Measurements from ENCODE around the gene PHLDB1. TPM values are rescaled to one million over a fixed set of nuclear protein-coding genes. Genes with fewer than 3 reads are reported as not detected.
"Not testable (repeated sequence)": the region's sequence is repeated elsewhere in the genome, so short reads cannot be mapped to it uniquely, and the experiment has no call there.

Gene PHLDB1
- total RNA-seq = 4.0 TPM
- polyA plus RNA-seq = 14.0 TPM
- long read RNA-seq, donor 1 = 0 reads
- long read RNA-seq, donor 2 = 0 reads
- long read RNA-seq, donor 3, partial matches to known transcripts = 0 of 1 reads
- long read RNA-seq, donor 3, other reads (novel, unspliced or antisense) = 0 of 1 reads
- long read RNA-seq, donor 4, partial matches to known transcripts = 0 of 1 reads
- long read RNA-seq, donor 4, other reads (novel, unspliced or antisense) = 0 of 1 reads
- long read RNA-seq, donor 5, partial matches to known transcripts = 0 of 1 reads
- long read RNA-seq, donor 5, other reads (novel, unspliced or antisense) = 0 of 1 reads
- long read RNA-seq, donor 6, full-length matches to known transcripts = 1 of 1 reads
- long read RNA-seq, donor 6, partial matches to known transcripts = 0 of 1 reads
- long read RNA-seq, donor 6, other reads (novel, unspliced or antisense) = 0 of 1 reads
- long read RNA-seq, donor 7 = 0 reads
- long read RNA-seq, donor 8, partial matches to known transcripts = 0 of 2 reads
- long read RNA-seq, donor 8, other reads (novel, unspliced or antisense) = 0 of 2 reads
- long read RNA-seq, donor 9 = 0 reads
- long read RNA-seq, donor 10 = 0 reads

- peak in 1 of 9 donors; percentile 37 for DNase-seq (ENCODE audit: low read depth in 6 of 9, low spot score in 9 of 9)
- peaks cover 0 to 4% of the 10 kb centered on the region in 2 donors for H3K9me3 ChIP-seq (ENCODE audit: control insufficient read depth in 2 of 2, insufficient read depth in 1 of 2, low read length in 1 of 2)
- peaks cover 6% of the 10 kb centered on the region in 2 donors for H3K36me3 ChIP-seq (ENCODE audit: control insufficient read depth in 2 of 2, insufficient read depth in 2 of 2, low read length in 1 of 2)
- 2% methylated on average over 72 of the region's 72 CpGs for WGBS
- H3K4me3 ChIP-seq (ENCODE audit: low read length in 2 of 2) = peak within 1 kb of the TSS; percentile 30 to 46
- H3K27ac ChIP-seq (ENCODE audit: low read depth in 1 of 2, low read length in 1 of 2) = peak within 1 kb of the TSS in 1 of 2 donors; percentile 33
- peaks cover 26 to 40% of the 10 kb centered on the region in 2 donors for H3K4me1 ChIP-seq (ENCODE audit: control insufficient read depth in 2 of 2, insufficient read depth in 2 of 2, low read length in 2 of 2)
- H3K27me3 ChIP-seq (ENCODE audit: control insufficient read depth in 2 of 2, insufficient read depth in 1 of 2, low read length in 1 of 2) = peaks cover 39 to 73% of the 10 kb centered on the region in 2 donors
These were observed at the start of gene PHLDB1 for GRCh38 chr11:118607401-118608359. Gene PHLDB1 (plus strand): TSS chr11:118607615. CDS start chr11:118613837, 6,222 bp downstream.

DNA sequence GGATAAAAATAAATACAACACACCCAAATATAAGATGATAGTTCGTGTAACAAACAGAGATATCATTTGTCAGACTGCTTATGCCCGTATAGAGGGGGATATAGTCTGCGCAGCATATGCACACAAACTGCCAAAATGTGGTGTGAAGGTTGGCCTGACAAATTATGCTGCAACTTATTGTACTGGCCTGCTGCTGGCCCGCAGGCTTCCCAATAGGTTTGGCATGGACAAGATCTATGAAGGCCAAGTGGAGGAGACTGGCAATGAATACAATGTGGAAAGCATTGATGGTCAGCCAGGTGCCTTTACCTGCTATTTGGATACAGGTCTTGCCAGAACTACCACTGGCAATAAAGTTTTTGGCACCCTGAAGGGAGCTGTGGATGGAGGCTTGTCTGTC, 46.6 kb upstream of the PHLDB1 start:
- Histone ChIP-seq H3K4me3 (ENCODE audit: low read length in 2 of 2) (no peak overlapping the region), H3K27me3 (ENCODE audit: control insufficient read depth in 2 of 2, insufficient read depth in 1 of 2, low read length in 1 of 2) (no peaks in the 10 kb centered on the region), H3K36me3 (ENCODE audit: control insufficient read depth in 2 of 2, insufficient read depth in 2 of 2, low read length in 1 of 2) (peaks cover 9 to 10% of the 10 kb centered on the region in 2 donors), H3K9me3 (ENCODE audit: control insufficient read depth in 2 of 2, insufficient read depth in 1 of 2, low read length in 1 of 2) (no peaks in the 10 kb centered on the region), H3K4me1 (ENCODE audit: control insufficient read depth in 2 of 2, insufficient read depth in 2 of 2, low read length in 2 of 2) (peaks cover 0 to 7% of the 10 kb centered on the region in 2 donors), H3K27ac (ENCODE audit: low read depth in 1 of 2, low read length in 1 of 2) (no peak overlapping the region)
- no peak for DNase-seq (ENCODE audit: low read depth in 6 of 9, low spot score in 9 of 9)
- 97% methylated on average over 4 of the region's 4 CpGs for WGBS

GRCh38 chr11:118565051-118565450, 42.4 kb upstream of the PHLDB1 start:
- H3K27ac ChIP-seq (ENCODE audit: low read depth in 1 of 2, low read length in 1 of 2) = no peak overlapping the region
- DNase-seq (ENCODE audit: low read depth in 6 of 9, low spot score in 9 of 9) = no peak
- H3K27me3 ChIP-seq (ENCODE audit: control insufficient read depth in 2 of 2, insufficient read depth in 1 of 2, low read length in 1 of 2) = no peaks in the 10 kb centered on the region
- peak overlapping the region; percentile 66 to 79 for H3K4me3 ChIP-seq (ENCODE audit: low read length in 2 of 2)
- H3K9me3 ChIP-seq (ENCODE audit: control insufficient read depth in 2 of 2, insufficient read depth in 1 of 2, low read length in 1 of 2) = no peaks in the 10 kb centered on the region
- H3K36me3 ChIP-seq (ENCODE audit: control insufficient read depth in 2 of 2, insufficient read depth in 2 of 2, low read length in 1 of 2) = peaks cover 0 to 2% of the 10 kb centered on the region in 2 donors
- 70% methylated on average over 5 of the region's 5 CpGs for WGBS
- peaks cover 0 to 7% of the 10 kb centered on the region in 2 donors for H3K4me1 ChIP-seq (ENCODE audit: control insufficient read depth in 2 of 2, insufficient read depth in 2 of 2, low read length in 2 of 2)

DNA sequence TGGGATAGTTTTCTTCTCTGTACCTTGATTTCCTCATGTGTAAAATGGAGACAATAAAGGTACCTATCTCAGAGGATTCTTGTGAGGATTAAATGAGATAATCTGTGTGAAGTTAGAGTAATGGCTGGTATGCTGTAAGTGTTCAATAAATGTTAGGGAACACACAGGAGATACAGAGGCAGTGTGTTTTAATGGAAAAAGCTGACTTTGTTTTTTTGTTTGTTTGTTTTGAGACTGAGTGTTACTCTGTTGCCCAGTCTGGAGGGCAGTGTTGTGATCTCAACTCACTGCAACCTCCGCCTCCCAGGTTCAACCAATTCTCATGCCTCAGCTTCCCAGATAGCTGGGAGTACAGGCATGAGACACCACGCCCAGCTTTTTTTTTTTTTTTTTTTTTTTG, 37.7 kb upstream of the PHLDB1 start:
- WGBS = 96% methylated on average over 2 of the region's 2 CpGs
- no peak for DNase-seq (ENCODE audit: low read depth in 6 of 9, low spot score in 9 of 9)
- H3K9me3 ChIP-seq (ENCODE audit: control insufficient read depth in 2 of 2, insufficient read depth in 1 of 2, low read length in 1 of 2) = no peaks in the 10 kb centered on the region
- H3K4me1 ChIP-seq (ENCODE audit: control insufficient read depth in 2 of 2, insufficient read depth in 2 of 2, low read length in 2 of 2) = peaks cover 2 to 17% of the 10 kb centered on the region in 2 donors
- H3K27ac ChIP-seq (ENCODE audit: low read depth in 1 of 2, low read length in 1 of 2) = no peak overlapping the region
- no peaks in the 10 kb centered on the region for H3K27me3 ChIP-seq (ENCODE audit: control insufficient read depth in 2 of 2, insufficient read depth in 1 of 2, low read length in 1 of 2)
- no peaks in the 10 kb centered on the region for H3K36me3 ChIP-seq (ENCODE audit: control insufficient read depth in 2 of 2, insufficient read depth in 2 of 2, low read length in 1 of 2)
- no peak overlapping the region for H3K4me3 ChIP-seq (ENCODE audit: low read length in 2 of 2)

DNA sequence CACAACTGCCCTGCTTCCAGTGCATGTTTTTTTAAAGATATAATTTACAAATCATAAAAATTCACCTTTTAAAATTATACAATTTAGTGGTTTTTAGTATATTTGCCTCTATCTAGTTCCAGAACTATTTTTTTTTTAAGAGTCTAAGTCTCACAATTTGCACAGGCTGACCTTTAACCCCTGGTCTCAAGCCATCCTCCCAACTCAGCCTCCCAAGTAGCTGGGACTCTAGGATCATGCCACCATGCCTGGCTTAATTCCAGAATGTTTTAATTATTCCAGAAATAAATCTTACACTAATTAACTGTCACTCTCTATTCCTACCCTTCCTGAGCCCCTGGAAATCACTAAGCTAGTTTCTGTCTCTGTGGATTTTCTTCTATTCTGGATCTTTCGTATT, 36.6 kb upstream of the PHLDB1 start:
- Histone ChIP-seq H3K27me3 (ENCODE audit: control insufficient read depth in 2 of 2, insufficient read depth in 1 of 2, low read length in 1 of 2) (no peaks in the 10 kb centered on the region), H3K4me1 (ENCODE audit: control insufficient read depth in 2 of 2, insufficient read depth in 2 of 2, low read length in 2 of 2) (peaks cover 2 to 11% of the 10 kb centered on the region in 2 donors), H3K27ac (ENCODE audit: low read depth in 1 of 2, low read length in 1 of 2) (no peak overlapping the region), H3K4me3 (ENCODE audit: low read length in 2 of 2) (no peak overlapping the region), H3K36me3 (ENCODE audit: control insufficient read depth in 2 of 2, insufficient read depth in 2 of 2, low read length in 1 of 2) (peaks cover 0 to 3% of the 10 kb centered on the region in 2 donors), H3K9me3 (ENCODE audit: control insufficient read depth in 2 of 2, insufficient read depth in 1 of 2, low read length in 1 of 2) (no peaks in the 10 kb centered on the region)
- no peak for DNase-seq (ENCODE audit: low read depth in 6 of 9, low spot score in 9 of 9)
- WGBS = 99% methylated on average over 1 of the region's 1 CpG

DNA sequence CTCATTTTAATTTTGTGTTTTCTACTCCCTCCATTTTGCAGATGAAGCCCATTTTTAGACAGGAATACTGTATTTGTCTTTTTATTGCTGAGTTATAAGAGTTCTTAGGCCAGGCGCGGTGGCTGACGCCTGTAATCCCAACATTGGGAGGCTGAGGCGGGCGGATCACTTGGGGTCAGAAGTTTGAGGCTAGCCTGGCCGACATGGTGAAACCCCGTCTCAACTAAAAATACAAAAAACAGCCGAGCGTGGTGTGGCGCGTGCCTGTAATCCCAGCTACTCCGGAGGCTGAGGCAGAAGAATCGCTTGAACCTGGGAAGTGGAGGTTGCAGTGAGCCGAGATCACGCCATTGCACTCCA, 35.7 kb upstream of the PHLDB1 start:
- peak overlapping the region; percentile 83 to 100 for H3K4me3 ChIP-seq (ENCODE audit: low read length in 2 of 2)
- peak overlapping the region; percentile 53 to 92 for H3K27ac ChIP-seq (ENCODE audit: low read depth in 1 of 2, low read length in 1 of 2)
- not testable (repeated sequence) for H3K36me3 ChIP-seq (ENCODE audit: control insufficient read depth in 2 of 2, insufficient read depth in 2 of 2, low read length in 1 of 2); DNase-seq (ENCODE audit: low read depth in 6 of 9, low spot score in 9 of 9); H3K27me3 ChIP-seq (ENCODE audit: control insufficient read depth in 2 of 2, insufficient read depth in 1 of 2, low read length in 1 of 2); H3K9me3 ChIP-seq (ENCODE audit: control insufficient read depth in 2 of 2, insufficient read depth in 1 of 2, low read length in 1 of 2)
- WGBS = 8% methylated on average over 15 of the region's 15 CpGs
- peaks cover 2 to 11% of the 10 kb centered on the region in 2 donors for H3K4me1 ChIP-seq (ENCODE audit: control insufficient read depth in 2 of 2, insufficient read depth in 2 of 2, low read length in 2 of 2)

GRCh38 chr11:118572061-118572980, 35.1 kb upstream of the PHLDB1 start, which contains the start of gene ARCN1:
Gene ARCN1 (plus strand): TSS chr11:118572409. CDS start chr11:118572548, 139 bp downstream.
- peak within 1 kb of the TSS; percentile 83 to 100 for H3K4me3 ChIP-seq (ENCODE audit: low read length in 2 of 2)
- under 1% methylated on average over 55 of the region's 55 CpGs for WGBS
- H3K36me3 ChIP-seq (ENCODE audit: control insufficient read depth in 2 of 2, insufficient read depth in 2 of 2, low read length in 1 of 2) = peaks cover 2 to 7% of the 10 kb centered on the region in 2 donors
- DNase-seq (ENCODE audit: low read depth in 6 of 9, low spot score in 9 of 9) = peak; percentile 55 to 91 (median 79)
- peaks cover 2 to 11% of the 10 kb centered on the region in 2 donors for H3K4me1 ChIP-seq (ENCODE audit: control insufficient read depth in 2 of 2, insufficient read depth in 2 of 2, low read length in 2 of 2)
- no peaks in the 10 kb centered on the region for H3K27me3 ChIP-seq (ENCODE audit: control insufficient read depth in 2 of 2, insufficient read depth in 1 of 2, low read length in 1 of 2)
- no peaks in the 10 kb centered on the region for H3K9me3 ChIP-seq (ENCODE audit: control insufficient read depth in 2 of 2, insufficient read depth in 1 of 2, low read length in 1 of 2)
- peak within 1 kb of the TSS; percentile 92 to 98 for H3K27ac ChIP-seq (ENCODE audit: low read depth in 1 of 2, low read length in 1 of 2)

DNA sequence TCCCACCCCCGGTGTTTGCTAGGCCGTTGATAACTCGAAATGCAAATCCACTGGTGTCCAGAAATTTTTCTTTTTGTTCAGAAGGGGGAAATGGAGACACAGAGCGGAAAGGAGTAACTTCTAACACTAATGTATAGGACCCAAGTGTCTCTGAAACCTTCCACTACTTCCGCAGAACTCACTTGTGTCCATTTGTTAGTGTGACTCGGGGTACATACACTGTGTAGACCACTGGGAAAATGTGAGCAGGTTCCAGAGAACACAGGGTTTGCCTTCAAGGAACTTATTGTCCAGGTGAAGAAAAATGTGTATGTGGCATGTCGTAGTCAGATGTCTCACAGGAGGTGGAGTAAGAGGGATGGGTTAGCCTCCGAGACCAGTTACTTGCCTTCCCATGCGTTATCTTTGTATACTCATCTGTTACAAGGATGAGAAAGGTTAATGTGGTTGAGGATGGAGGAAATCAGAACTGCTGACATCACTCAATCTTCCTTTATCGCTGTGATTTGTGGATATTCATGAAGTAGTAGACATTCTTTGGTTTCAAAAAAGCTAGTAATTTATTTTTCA, 34.3 kb upstream of the PHLDB1 start:
- Histone ChIP-seq H3K36me3 (ENCODE audit: control insufficient read depth in 2 of 2, insufficient read depth in 2 of 2, low read length in 1 of 2) (peaks cover 2 to 7% of the 10 kb centered on the region in 2 donors), H3K9me3 (ENCODE audit: control insufficient read depth in 2 of 2, insufficient read depth in 1 of 2, low read length in 1 of 2) (no peaks in the 10 kb centered on the region), H3K4me1 (ENCODE audit: control insufficient read depth in 2 of 2, insufficient read depth in 2 of 2, low read length in 2 of 2) (peaks cover 2 to 11% of the 10 kb centered on the region in 2 donors), H3K27me3 (ENCODE audit: control insufficient read depth in 2 of 2, insufficient read depth in 1 of 2, low read length in 1 of 2) (no peaks in the 10 kb centered on the region), H3K27ac (ENCODE audit: low read depth in 1 of 2, low read length in 1 of 2) (peak overlapping the region; percentile 92 to 98), H3K4me3 (ENCODE audit: low read length in 2 of 2) (peak overlapping the region; percentile 83 to 100)
- WGBS = 7% methylated on average over 10 of the region's 10 CpGs
- DNase-seq (ENCODE audit: low read depth in 6 of 9, low spot score in 9 of 9) = peak in 8 of 9 donors; percentile 6 to 54 (median 20)

All from thymus (tissue), 14 donors.